H9 (cell line): ENCODE measurements around the gene SLC29A1. TPM values are rescaled to one million over a fixed set of nuclear protein-coding genes. Genes with fewer than 3 reads are reported as not detected.
A peak's percentile ranks its signal among the peaks of the same experiment; 100 is the strongest.

Experiments
- DNase-seq: peaks from one replicate; pipeline ENCODE4 v3.0.0-alpha.2; 2017
- H2AFZ ChIP-seq: one replicate; pipeline ENCODE4 v1.6.1; 2013; ENCODE audit warnings: mild to moderate bottlenecking, low read length, control low read depth, moderate library complexity
- H2AK5ac ChIP-seq: 2 replicates; pipeline ENCODE4 v1.6.1; 2013; ENCODE audit warnings: low read length, control low read depth, mixed read lengths; ENCODE audit not compliant: insufficient read length
- H2BK120ac ChIP-seq: one replicate; pipeline ENCODE4 v1.6.1; 2013; ENCODE audit warnings: low read depth, mild to moderate bottlenecking, low read length, control low read depth, inconsistent platforms; ENCODE audit not compliant: poor library complexity, severe bottlenecking
- H2BK12ac ChIP-seq: 2 replicates; pipeline ENCODE4 v1.6.1; 2013; ENCODE audit warnings: low read length, control low read depth, mixed read lengths, low read depth; ENCODE audit not compliant: insufficient read length
- H2BK15ac ChIP-seq: 2 replicates; pipeline ENCODE4 v1.6.1; 2013; ENCODE audit warnings: low read depth, low read length, control low read depth
- H2BK20ac ChIP-seq: one replicate; pipeline ENCODE4 v1.6.1; 2013; ENCODE audit warnings: low read depth, mild to moderate bottlenecking, low read length, control low read depth, inconsistent platforms; ENCODE audit not compliant: poor library complexity, severe bottlenecking
- H2BK5ac ChIP-seq: 2 replicates; pipeline ENCODE4 v1.6.1; 2013; ENCODE audit warnings: low read length, control low read depth, mixed read lengths; ENCODE audit not compliant: insufficient read length
- H3K14ac ChIP-seq: 2 replicates; pipeline ENCODE4 v1.6.1; 2013; ENCODE audit warnings: low read length, control low read depth; ENCODE audit not compliant: insufficient read depth
- H3K18ac ChIP-seq: 2 replicates; pipeline ENCODE4 v1.6.1; 2013; ENCODE audit warnings: low read depth, mild to moderate bottlenecking, mixed read lengths, low read length, control low read depth; ENCODE audit not compliant: insufficient read length
- H3K23ac ChIP-seq: 2 replicates; pipeline ENCODE4 v1.6.1; 2013; ENCODE audit warnings: low read length, control low read depth, mixed read lengths, low read depth; ENCODE audit not compliant: insufficient read length
- H3K23me2 ChIP-seq: 2 replicates; pipeline ENCODE4 v1.6.1; 2013; ENCODE audit warnings: low read depth, mild to moderate bottlenecking, mixed read lengths, low read length, control low read depth; ENCODE audit not compliant: insufficient read length, poor library complexity, severe bottlenecking
- H3K27ac ChIP-seq: 2 replicates; pipeline ENCODE4 v1.5.1; 2013; ENCODE audit warnings: low read length, control low read depth, mixed read lengths, low read depth; ENCODE audit not compliant: insufficient read length
- H3K27me3 ChIP-seq: 2 replicates; pipeline ENCODE4 v1.6.1; 2013; ENCODE audit warnings: low read length, control low read depth, inconsistent platforms; ENCODE audit not compliant: insufficient read depth
- H3K4ac ChIP-seq: 2 replicates; pipeline ENCODE4 v1.6.1; 2013; ENCODE audit warnings: low read depth, mild to moderate bottlenecking, control low read depth, inconsistent platforms, low read length, moderate library complexity
- H3K4me1 ChIP-seq: 2 replicates; pipeline ENCODE4 v1.6.1; 2013; ENCODE audit warnings: low read length, control low read depth, inconsistent platforms; ENCODE audit not compliant: insufficient read depth
- H3K4me2 ChIP-seq: 2 replicates; pipeline ENCODE4 v1.6.1; 2013; ENCODE audit warnings: low read length, control low read depth, mixed read lengths; ENCODE audit not compliant: insufficient read length, insufficient read depth
- H3K56ac ChIP-seq: 2 replicates; pipeline ENCODE4 v1.6.1; 2013; ENCODE audit warnings: low read depth, mild to moderate bottlenecking, mixed read lengths, low read length, control low read depth; ENCODE audit not compliant: insufficient read length
- H3K79me1 ChIP-seq: 2 replicates; pipeline ENCODE4 v1.6.1; 2013; ENCODE audit warnings: low read depth, mild to moderate bottlenecking, moderate library complexity, low read length, control low read depth, inconsistent platforms; ENCODE audit not compliant: insufficient read depth, poor library complexity, severe bottlenecking
- H3K79me2 ChIP-seq: 2 replicates; pipeline ENCODE4 v1.6.1; 2013; ENCODE audit warnings: low read length, control low read depth, inconsistent platforms; ENCODE audit not compliant: insufficient read depth
- H3K9ac ChIP-seq: 2 replicates; pipeline ENCODE4 v1.6.1; 2013; ENCODE audit warnings: low read length, control low read depth, mixed read lengths; ENCODE audit not compliant: insufficient read length; ENCODE audit errors: extremely low read depth
- H3K9me3 ChIP-seq: one replicate; pipeline ENCODE4 v1.6.1; 2013; ENCODE audit warnings: low read depth, low read length, inconsistent platforms; ENCODE audit not compliant: control insufficient read depth
- H3T11ph ChIP-seq: one replicate; pipeline ENCODE4 v1.6.1; 2013; ENCODE audit warnings: mild to moderate bottlenecking, low read length, control low read depth, inconsistent platforms
- H4K20me1 ChIP-seq: one replicate; pipeline ENCODE4 v1.6.1; 2013; ENCODE audit not compliant: control insufficient read depth, insufficient read length, insufficient read depth
- H4K5ac ChIP-seq: 2 replicates; pipeline ENCODE4 v1.6.1; 2013; ENCODE audit warnings: low read depth, mild to moderate bottlenecking, mixed read lengths, low read length, control low read depth; ENCODE audit not compliant: insufficient read length
- H4K8ac ChIP-seq: replicated peaks from 2 replicates; pipeline ENCODE4 v1.6.1; 2013; ENCODE audit warnings: low read length, control low read depth, mixed read lengths, low read depth; ENCODE audit not compliant: insufficient read length
- H4K91ac ChIP-seq: 2 replicates; pipeline ENCODE4 v1.6.1; 2013; ENCODE audit warnings: low read depth, mild to moderate bottlenecking, moderate library complexity, mixed read lengths, low read length, control low read depth; ENCODE audit not compliant: insufficient read length
- H3K27ac Mint-ChIP-seq, 3 experiments: 2 replicates in 2 of 3; 3 replicates in 1 of 3; pipeline ENCODE4 v1.8.0; 2020 to 2021; ENCODE audit warnings: mixed read lengths in 3 of 3, mild to moderate bottlenecking in 1 of 3, moderate library complexity in 1 of 3
- H3K27me3 Mint-ChIP-seq: 2 replicates; pipeline ENCODE4 v1.8.0; 2021; ENCODE audit warnings: low read depth, mild to moderate bottlenecking, moderate library complexity, mixed read lengths
- H3K36me3 Mint-ChIP-seq, 3 experiments: 2 replicates in 2 of 3; 3 replicates in 1 of 3; pipeline ENCODE4 v1.8.0; 2020 to 2021; ENCODE audit warnings: low read depth in 3 of 3, mixed read lengths in 3 of 3; ENCODE audit not compliant: insufficient read depth in 1 of 3
- H3K4me1 Mint-ChIP-seq, 2 experiments: 2 replicates each; pipeline ENCODE4 v1.8.0; 2020; ENCODE audit warnings: mixed read lengths in 2 of 2
- H3K4me3 Mint-ChIP-seq, 2 experiments: 2 replicates in 1 of 2; 3 replicates in 1 of 2; pipeline ENCODE4 v1.8.0; 2020 to 2021; ENCODE audit warnings: mild to moderate bottlenecking in 2 of 2, mixed read lengths in 2 of 2, moderate library complexity in 1 of 2
- H3K9me3 Mint-ChIP-seq, 2 experiments: 2 replicates in 1 of 2; 3 replicates in 1 of 2; pipeline ENCODE4 v1.8.0; 2020; ENCODE audit warnings: mild to moderate bottlenecking in 2 of 2, mixed read lengths in 2 of 2, moderate library complexity in 1 of 2
- WGBS: extraction: QIAGEN DNeasy Blood & Tissue Kit; methylation state at CpG from one replicate; pipeline ENCODE4 v1.1.7; 2013; ENCODE audit warnings: missing lambda C conversion rate, low lambda C conversion rate, mixed read lengths; ENCODE audit not compliant: insufficient read length; ENCODE audit errors: extremely low coverage; 5-methylcytosine and 5-hydroxymethylcytosine counted together
- total RNA-seq: library from RNA; stranded (reverse); gene quantifications from 2 replicates; pipeline ENCODE4 v1.2.1, GENCODE V29; 2021
- TF ChIP-seq, protein P1 (sequence below): fragments of 200-600 bp; sonication (generic); conservative IDR thresholded peaks from 3 replicates; pipeline ENCODE4 v1.8.0; 2021; ENCODE audit warnings: antibody characterized with exemption, mild to moderate bottlenecking

Gene SLC29A1
- total RNA-seq, 1 experiment from 2014 or later, result 124 TPM

DNA sequence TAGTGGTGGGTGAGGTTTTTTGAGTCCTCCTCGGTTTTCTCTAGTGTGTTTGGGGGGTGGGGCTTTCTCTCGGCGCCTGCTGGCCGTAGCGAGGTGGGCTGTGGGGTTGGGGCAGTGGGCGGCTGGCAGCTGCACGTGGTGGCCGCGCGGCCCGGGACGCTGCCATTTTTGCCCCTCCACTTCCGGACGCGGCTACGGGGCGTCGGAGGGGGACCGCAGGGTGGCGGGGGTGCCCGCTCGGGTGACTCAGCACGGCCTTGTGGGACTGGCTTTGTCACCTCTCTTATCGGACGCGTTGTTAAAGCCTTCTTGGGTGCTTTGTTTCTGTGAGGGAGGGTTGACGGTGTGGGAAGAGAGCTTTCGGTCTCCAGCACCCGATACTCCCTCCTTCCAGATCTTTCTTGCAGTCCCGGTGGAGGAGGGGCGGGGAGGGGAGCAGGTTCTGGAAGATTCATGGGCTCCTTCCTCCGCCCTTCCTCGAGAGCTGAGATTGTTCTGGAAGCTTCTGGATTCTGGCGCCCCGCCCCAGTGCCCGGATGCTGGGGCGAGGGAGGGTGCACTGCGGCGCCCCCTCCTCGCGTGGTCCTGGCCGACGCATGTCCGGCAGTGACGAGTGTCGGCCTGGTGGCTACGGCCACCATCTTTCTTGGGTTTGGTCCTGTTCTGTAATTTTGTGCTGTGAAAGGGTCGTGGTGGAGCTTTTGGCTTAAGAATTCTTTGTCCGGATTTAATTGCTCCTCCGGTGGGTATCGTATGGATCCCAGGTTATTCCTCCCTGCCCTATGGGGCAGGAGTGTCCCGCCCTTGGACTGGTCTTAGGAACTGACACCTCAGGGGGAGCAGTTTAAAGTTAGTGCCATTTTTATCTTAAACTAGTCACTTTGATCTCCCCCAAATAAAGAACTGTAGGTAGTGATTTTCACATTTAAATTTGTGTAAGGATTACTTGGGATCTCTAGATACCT is 24.2 kb downstream of the SLC29A1 start:
- Mint-ChIP-seq H3K27ac (peak overlapping the region; percentile 97 to 100 (median 98)), H3K4me1 (peaks cover 40 to 43% of the 10 kb centered on the region in 2 experiments), H3K36me3 (peaks cover 52 to 58% (median 56%) of the 10 kb centered on the region in 3 experiments), H3K4me3 (peak overlapping the region; percentile 99 to 100), H3K9me3 (peaks cover 3 to 4% of the 10 kb centered on the region in 2 experiments; a peak in 3 of 5 replicates), H3K27me3 (peaks cover 12% of the 10 kb centered on the region)
- DNase-seq, result no peak
- H4K20me1 ChIP-seq, result no peaks in the 10 kb centered on the region
- no CpG with 5 or more reads among the region's 52 CpGs for WGBS
- no peaks in the 10 kb centered on the region for H3K79me1 ChIP-seq
- TF ChIP-seq, protein P1, sequence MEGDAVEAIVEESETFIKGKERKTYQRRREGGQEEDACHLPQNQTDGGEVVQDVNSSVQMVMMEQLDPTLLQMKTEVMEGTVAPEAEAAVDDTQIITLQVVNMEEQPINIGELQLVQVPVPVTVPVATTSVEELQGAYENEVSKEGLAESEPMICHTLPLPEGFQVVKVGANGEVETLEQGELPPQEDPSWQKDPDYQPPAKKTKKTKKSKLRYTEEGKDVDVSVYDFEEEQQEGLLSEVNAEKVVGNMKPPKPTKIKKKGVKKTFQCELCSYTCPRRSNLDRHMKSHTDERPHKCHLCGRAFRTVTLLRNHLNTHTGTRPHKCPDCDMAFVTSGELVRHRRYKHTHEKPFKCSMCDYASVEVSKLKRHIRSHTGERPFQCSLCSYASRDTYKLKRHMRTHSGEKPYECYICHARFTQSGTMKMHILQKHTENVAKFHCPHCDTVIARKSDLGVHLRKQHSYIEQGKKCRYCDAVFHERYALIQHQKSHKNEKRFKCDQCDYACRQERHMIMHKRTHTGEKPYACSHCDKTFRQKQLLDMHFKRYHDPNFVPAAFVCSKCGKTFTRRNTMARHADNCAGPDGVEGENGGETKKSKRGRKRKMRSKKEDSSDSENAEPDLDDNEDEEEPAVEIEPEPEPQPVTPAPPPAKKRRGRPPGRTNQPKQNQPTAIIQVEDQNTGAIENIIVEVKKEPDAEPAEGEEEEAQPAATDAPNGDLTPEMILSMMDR, result no peak
- H3K9ac ChIP-seq, result peak overlapping the region; percentile 98
- H3K9me3 ChIP-seq, result no peaks in the 10 kb centered on the region
- H3K4me2 ChIP-seq, result peak overlapping the region; percentile 76
- H3K79me2 ChIP-seq, result peaks cover 27% of the 10 kb centered on the region
- H2BK5ac ChIP-seq, result no peak overlapping the region
- no peak overlapping the region for H4K5ac ChIP-seq
- H4K8ac ChIP-seq, result no peak overlapping the region
- no peak overlapping the region for H2BK12ac ChIP-seq
- no peak overlapping the region for H2AFZ ChIP-seq
- H3K18ac ChIP-seq, result peak overlapping the region; percentile 64
- no peak overlapping the region for H3K56ac ChIP-seq
- H3K27me3 ChIP-seq, result no peaks in the 10 kb centered on the region
- peaks cover 10% of the 10 kb centered on the region for H3K23me2 ChIP-seq
- no peak overlapping the region for H2BK20ac ChIP-seq
- H3K4me1 ChIP-seq, result peaks cover 12% of the 10 kb centered on the region; the same call in 1 of the 2 replicates
- H2BK15ac ChIP-seq, result no peak overlapping the region
- H4K91ac ChIP-seq, result no peak overlapping the region
- peak overlapping the region; percentile 86 for H3K14ac ChIP-seq
- no peak overlapping the region for H2AK5ac ChIP-seq
- no peak overlapping the region for H3T11ph ChIP-seq
- H3K23ac ChIP-seq, result no peak overlapping the region
- no peak overlapping the region; the same call in 1 of the 2 replicates for H3K4ac ChIP-seq
- H2BK120ac ChIP-seq, result no peak overlapping the region
- no peak overlapping the region for H3K27ac ChIP-seq
